ENCODE data around the gene PCDHB4. TPM values are rescaled to one million over a fixed set of nuclear protein-coding genes. Genes with fewer than 3 reads are reported as not detected.

PCDHB4 gene
- total and polyA plus RNA-seq, 10 of the 15 experiments (the other 5 are each of a cell fraction or from before 2014, with no cell fraction given): not detected

- H3K9me3 ChIP-seq (replicated peaks; ENCODE audit: control insufficient read depth, insufficient read depth, low read length): no peaks in the 10 kb centered on the region; the same call in 2 of the 3 replicates
- CTCF ChIA-PET: no interaction called here
- no peak overlapping the region for H3K27ac ChIP-seq (ENCODE audit: control insufficient read depth, insufficient read depth)
- RAD21 ChIA-PET (ENCODE audit: unreplicated experiment): no interaction called here
- H3K4me3 ChIP-seq: no peak overlapping the region
- SMC1A ChIA-PET (ENCODE audit: uncharacterized antibody, unreplicated experiment): no interaction called here
- POLR2A ChIA-PET: no interaction called here
- ATAC-seq (no peak), DNase-seq (ENCODE audit: low read depth, low spot score) (no peak), FAIRE-seq (no peak)
- no peaks in the 10 kb centered on the region for H3K79me2 ChIP-seq (ENCODE audit: control insufficient read depth, insufficient read depth, low read length)
- H3K4me1 ChIP-seq (ENCODE audit: control insufficient read depth, insufficient read depth, low read length): no peaks in the 10 kb centered on the region
- BruUV-seq (replicated peaks): no TSS peak
- in situ Hi-C loops (cut with MboI) (no loop called here), intact Hi-C loops (cut with micrococcal nuclease; ENCODE audit: unreplicated experiment) (no loop called here)
- 51% methylated on average over 19 of the region's 19 CpGs for WGBS (ENCODE audit: insufficient coverage, insufficient replicate concordance, low lambda C conversion rate, missing lambda C conversion rate)
- no peaks in the 10 kb centered on the region for H3K27me3 ChIP-seq (replicated peaks in 1 of 2; ENCODE audit: control insufficient read depth in 2 of 2, insufficient read depth in 2 of 2, low read length in 1 of 2)
- H4K20me1 ChIP-seq (ENCODE audit: control insufficient read depth, insufficient read depth): no peaks in the 10 kb centered on the region
- no peak overlapping the region for H2AFZ ChIP-seq (ENCODE audit: control insufficient read depth, low read depth, low read length)
- no peak overlapping the region for H3K9ac ChIP-seq (ENCODE audit: control insufficient read depth, insufficient read depth, low read length)
- H3K4me2 ChIP-seq (ENCODE audit: control insufficient read depth, insufficient read depth): no peak overlapping the region
- no peaks in the 10 kb centered on the region for H3K36me3 ChIP-seq (ENCODE audit: control insufficient read depth in 2 of 2, insufficient read depth in 2 of 2, low read length in 1 of 2)
- TF ChIP-seq, protein P1, sequence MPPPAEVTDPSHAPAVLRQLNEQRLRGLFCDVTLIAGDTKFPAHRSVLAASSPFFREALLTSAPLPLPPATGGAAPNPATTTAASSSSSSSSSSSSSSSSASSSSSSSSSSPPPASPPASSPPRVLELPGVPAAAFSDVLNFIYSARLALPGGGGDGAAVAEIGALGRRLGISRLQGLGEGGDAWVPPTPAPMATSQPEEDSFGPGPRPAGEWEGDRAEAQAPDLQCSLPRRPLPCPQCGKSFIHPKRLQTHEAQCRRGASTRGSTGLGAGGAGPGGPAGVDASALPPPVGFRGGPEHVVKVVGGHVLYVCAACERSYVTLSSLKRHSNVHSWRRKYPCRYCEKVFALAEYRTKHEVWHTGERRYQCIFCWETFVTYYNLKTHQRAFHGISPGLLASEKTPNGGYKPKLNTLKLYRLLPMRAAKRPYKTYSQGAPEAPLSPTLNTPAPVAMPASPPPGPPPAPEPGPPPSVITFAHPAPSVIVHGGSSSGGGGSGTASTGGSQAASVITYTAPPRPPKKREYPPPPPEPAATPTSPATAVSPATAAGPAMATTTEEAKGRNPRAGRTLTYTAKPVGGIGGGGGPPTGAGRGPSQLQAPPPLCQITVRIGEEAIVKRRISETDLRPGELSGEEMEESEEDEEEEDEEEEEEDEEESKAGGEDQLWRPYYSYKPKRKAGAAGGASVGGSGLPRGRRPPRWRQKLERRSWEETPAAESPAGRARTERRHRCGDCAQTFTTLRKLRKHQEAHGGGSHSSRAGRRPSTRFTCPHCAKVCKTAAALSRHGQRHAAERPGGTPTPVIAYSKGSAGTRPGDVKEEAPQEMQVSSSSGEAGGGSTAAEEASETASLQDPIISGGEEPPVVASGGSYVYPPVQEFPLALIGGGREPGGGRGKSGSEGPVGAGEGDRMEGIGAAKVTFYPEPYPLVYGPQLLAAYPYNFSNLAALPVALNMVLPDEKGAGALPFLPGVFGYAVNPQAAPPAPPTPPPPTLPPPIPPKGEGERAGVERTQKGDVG (CRISPR knock-in tag; IDR thresholded peaks at IDR 0.05): no peak
- TF ChIP-seq KAT2A (conservative IDR thresholded peaks at IDR 0.05; ENCODE audit: control insufficient read depth, low read depth, low read length) (no peak), REST (IDR thresholded peaks at IDR 0.05; ENCODE audit: low read depth, low read length) (no peak), NFYA (IDR thresholded peaks at IDR 0.05; ENCODE audit: borderline replicate concordance, low read depth, low read length) (no peak), EP300 (IDR thresholded peaks at IDR 0.05; ENCODE audit: borderline replicate concordance in 1 of 2, control insufficient read depth in 1 of 2, low read depth in 2 of 2, low read length in 2 of 2) (no peak), YBX1 (IDR thresholded peaks at IDR 0.05) (no peak), HDAC6 (IDR thresholded peaks at IDR 0.05; ENCODE audit: unreplicated experiment) (no peak), SREBF1 (IDR thresholded peaks at IDR 0.05; ENCODE audit: low read length) (no peak)
- TF ChIP-seq, protein P2, sequence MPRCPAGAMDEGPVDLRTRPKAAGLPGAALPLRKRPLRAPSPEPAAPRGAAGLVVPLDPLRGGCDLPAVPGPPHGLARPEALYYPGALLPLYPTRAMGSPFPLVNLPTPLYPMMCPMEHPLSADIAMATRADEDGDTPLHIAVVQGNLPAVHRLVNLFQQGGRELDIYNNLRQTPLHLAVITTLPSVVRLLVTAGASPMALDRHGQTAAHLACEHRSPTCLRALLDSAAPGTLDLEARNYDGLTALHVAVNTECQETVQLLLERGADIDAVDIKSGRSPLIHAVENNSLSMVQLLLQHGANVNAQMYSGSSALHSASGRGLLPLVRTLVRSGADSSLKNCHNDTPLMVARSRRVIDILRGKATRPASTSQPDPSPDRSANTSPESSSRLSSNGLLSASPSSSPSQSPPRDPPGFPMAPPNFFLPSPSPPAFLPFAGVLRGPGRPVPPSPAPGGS (IDR thresholded peaks at IDR 0.05; ENCODE audit: borderline replicate concordance, insufficient read depth, low read depth, low read length, poor library complexity, severe bottlenecking): no peak
- TF ChIP-seq, protein P3, sequence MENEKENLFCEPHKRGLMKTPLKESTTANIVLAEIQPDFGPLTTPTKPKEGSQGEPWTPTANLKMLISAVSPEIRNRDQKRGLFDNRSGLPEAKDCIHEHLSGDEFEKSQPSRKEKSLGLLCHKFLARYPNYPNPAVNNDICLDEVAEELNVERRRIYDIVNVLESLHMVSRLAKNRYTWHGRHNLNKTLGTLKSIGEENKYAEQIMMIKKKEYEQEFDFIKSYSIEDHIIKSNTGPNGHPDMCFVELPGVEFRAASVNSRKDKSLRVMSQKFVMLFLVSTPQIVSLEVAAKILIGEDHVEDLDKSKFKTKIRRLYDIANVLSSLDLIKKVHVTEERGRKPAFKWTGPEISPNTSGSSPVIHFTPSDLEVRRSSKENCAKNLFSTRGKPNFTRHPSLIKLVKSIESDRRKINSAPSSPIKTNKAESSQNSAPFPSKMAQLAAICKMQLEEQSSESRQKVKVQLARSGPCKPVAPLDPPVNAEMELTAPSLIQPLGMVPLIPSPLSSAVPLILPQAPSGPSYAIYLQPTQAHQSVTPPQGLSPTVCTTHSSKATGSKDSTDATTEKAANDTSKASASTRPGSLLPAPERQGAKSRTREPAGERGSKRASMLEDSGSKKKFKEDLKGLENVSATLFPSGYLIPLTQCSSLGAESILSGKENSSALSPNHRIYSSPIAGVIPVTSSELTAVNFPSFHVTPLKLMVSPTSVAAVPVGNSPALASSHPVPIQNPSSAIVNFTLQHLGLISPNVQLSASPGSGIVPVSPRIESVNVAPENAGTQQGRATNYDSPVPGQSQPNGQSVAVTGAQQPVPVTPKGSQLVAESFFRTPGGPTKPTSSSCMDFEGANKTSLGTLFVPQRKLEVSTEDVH (IDR thresholded peaks at IDR 0.05; ENCODE audit: low read depth, partially characterized antibody): no peak
- TF ChIP-seq, protein P4, sequence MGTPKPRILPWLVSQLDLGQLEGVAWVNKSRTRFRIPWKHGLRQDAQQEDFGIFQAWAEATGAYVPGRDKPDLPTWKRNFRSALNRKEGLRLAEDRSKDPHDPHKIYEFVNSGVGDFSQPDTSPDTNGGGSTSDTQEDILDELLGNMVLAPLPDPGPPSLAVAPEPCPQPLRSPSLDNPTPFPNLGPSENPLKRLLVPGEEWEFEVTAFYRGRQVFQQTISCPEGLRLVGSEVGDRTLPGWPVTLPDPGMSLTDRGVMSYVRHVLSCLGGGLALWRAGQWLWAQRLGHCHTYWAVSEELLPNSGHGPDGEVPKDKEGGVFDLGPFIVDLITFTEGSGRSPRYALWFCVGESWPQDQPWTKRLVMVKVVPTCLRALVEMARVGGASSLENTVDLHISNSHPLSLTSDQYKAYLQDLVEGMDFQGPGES (IDR thresholded peaks at IDR 0.05): no peak
Observed at GRCh38 chr5:141135718-141136266, 14.2 kb downstream of the PCDHB4 start.
